ENCODE measurements around the gene STX18.

STX18 gene

DNA sequence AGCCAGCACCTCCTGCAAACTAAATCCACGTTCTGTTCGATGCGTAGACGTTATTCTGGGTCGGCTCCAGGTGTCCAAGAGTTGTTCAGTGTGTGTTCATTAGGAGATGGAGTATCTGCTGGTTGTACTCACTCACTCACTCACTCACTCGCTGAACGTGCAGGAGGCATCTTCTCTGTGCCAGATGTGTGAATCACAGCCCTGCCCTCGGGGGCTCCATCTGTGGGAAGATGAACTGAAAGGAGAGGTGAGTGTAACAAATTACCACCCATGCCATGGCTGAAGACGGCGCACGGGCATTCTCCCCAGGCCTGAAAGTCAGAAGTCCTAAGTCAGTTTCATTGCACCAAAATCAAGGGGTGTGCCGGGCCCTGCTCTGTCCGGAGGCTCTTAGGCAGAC is 138.9 kb downstream of the STX18 start:
- Histone ChIP-seq H3K4me3 (replicated peaks; ENCODE audit: low read depth, low read length) (no peak overlapping the region), H3K27me3 (replicated peaks; ENCODE audit: control insufficient read depth, insufficient read depth, low read length) (no peaks in the 10 kb centered on the region), H3K36me3 (ENCODE audit: control insufficient read depth, insufficient read depth, low read length) (no peaks in the 10 kb centered on the region)
- TF ChIP-seq, protein P1, sequence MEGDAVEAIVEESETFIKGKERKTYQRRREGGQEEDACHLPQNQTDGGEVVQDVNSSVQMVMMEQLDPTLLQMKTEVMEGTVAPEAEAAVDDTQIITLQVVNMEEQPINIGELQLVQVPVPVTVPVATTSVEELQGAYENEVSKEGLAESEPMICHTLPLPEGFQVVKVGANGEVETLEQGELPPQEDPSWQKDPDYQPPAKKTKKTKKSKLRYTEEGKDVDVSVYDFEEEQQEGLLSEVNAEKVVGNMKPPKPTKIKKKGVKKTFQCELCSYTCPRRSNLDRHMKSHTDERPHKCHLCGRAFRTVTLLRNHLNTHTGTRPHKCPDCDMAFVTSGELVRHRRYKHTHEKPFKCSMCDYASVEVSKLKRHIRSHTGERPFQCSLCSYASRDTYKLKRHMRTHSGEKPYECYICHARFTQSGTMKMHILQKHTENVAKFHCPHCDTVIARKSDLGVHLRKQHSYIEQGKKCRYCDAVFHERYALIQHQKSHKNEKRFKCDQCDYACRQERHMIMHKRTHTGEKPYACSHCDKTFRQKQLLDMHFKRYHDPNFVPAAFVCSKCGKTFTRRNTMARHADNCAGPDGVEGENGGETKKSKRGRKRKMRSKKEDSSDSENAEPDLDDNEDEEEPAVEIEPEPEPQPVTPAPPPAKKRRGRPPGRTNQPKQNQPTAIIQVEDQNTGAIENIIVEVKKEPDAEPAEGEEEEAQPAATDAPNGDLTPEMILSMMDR (IDR thresholded peaks at IDR 0.05; ENCODE audit: insufficient read depth, low read length, poor library complexity, severe bottlenecking) = no peak
- no peak for DNase-seq (ENCODE audit: extremely low read depth, insufficient read length)

GRCh38 chr4:4401036-4401435 is 140.8 kb downstream of the STX18 start:
- H3K36me3 ChIP-seq (ENCODE audit: control insufficient read depth, insufficient read depth, low read length) = no peaks in the 10 kb centered on the region
- no peak for DNase-seq (ENCODE audit: extremely low read depth, insufficient read length)
- H3K4me3 ChIP-seq (replicated peaks; ENCODE audit: low read depth, low read length) = no peak overlapping the region
- no peaks in the 10 kb centered on the region for H3K27me3 ChIP-seq (replicated peaks; ENCODE audit: control insufficient read depth, insufficient read depth, low read length)
- TF ChIP-seq, protein P1 (IDR thresholded peaks at IDR 0.05; ENCODE audit: insufficient read depth, low read length, poor library complexity, severe bottlenecking) = no peak

DNA sequence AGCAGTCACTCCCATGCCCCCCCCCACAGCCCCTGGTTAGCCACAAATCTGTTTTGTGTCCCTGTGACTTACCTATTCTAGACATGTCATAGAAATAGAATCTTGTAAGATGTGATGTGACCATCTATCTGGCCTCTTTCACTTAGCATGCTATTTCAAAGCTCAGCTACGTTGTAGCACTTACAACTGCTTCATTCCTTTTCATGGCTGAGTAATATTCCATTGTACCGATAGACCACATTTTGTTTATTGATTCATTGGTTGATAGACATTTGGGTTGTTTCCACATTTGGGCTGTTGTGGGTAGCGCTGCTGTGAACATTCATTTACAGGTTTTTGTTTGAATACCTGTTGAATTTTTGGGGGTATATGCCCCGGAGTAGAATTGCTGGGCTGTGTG is 143.4 kb downstream of the STX18 start:
- Histone ChIP-seq H3K36me3 (ENCODE audit: control insufficient read depth, insufficient read depth, low read length) (no peaks in the 10 kb centered on the region), H3K4me3 (replicated peaks; ENCODE audit: low read depth, low read length) (no peak overlapping the region), H3K27me3 (replicated peaks; ENCODE audit: control insufficient read depth, insufficient read depth, low read length) (no peaks in the 10 kb centered on the region)
- no peak for DNase-seq (ENCODE audit: extremely low read depth, insufficient read length)
- TF ChIP-seq, protein P1 (IDR thresholded peaks at IDR 0.05; ENCODE audit: insufficient read depth, low read length, poor library complexity, severe bottlenecking) = no peak

DNA sequence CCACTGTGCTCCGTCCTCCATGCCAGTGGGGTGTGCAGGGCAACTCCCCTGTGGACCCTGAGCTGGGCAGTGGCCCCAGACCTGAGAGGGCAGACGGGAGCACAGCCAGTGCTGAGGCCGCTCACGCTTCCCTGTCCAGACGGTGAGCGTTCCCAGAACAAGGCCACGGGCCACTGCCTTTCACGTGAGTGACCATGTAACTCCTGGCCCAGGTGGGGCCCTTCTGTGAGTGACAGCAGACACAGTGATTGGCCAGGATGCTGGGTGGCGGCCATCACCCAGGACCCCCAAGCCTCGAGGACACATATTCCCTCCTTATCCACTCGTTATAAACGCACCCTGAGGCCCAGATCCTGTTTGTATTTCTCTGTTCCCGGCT is 144.4 kb downstream of the STX18 start:
- Histone ChIP-seq H3K27me3 (replicated peaks; ENCODE audit: control insufficient read depth, insufficient read depth, low read length) (no peaks in the 10 kb centered on the region), H3K4me3 (replicated peaks; ENCODE audit: low read depth, low read length) (no peak overlapping the region), H3K36me3 (ENCODE audit: control insufficient read depth, insufficient read depth, low read length) (no peaks in the 10 kb centered on the region)
- TF ChIP-seq, protein P1 (IDR thresholded peaks at IDR 0.05; ENCODE audit: insufficient read depth, low read length, poor library complexity, severe bottlenecking) = no peak
- DNase-seq (ENCODE audit: extremely low read depth, insufficient read length) = no peak

DNA sequence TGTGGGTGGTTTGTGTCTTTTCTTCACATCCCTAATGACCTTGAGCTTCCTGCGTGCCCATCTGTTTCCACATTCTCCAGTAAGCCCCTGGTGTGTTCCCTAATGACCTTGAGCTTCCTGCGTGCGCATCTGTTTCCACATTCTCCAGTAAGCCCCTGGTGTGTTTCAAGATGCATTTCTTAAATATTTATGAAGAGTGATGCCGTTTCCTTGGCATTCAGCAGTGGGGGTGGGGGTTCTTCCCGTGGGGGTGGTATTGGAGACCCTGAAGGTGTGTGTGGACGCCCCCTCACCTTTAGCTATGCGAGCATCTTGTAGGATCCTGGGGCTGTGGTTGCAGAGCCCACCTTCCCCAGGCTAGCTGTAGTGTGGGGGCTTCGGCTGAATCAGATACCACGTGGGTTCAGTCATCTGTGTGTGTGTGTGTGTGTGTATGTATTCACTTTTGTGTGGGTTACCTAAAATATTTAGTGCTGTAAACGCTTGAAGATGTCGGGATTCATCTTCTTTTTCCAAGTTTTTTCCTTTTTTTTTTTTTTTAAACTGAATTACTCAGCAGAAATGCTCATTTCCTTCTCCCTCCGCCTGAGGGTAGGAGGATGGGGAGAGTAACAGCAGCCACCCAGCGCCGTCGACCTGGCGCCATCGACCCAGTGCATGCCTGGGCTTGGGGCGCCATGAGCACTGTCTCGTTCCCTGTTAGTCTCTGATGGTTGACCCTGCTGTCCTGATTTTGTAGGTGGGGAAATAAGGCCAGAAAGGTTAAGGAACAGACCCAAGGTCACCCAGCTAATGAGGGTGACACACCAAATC is 145.0 kb downstream of the STX18 start:
- no peak for DNase-seq (ENCODE audit: extremely low read depth, insufficient read length)
- Histone ChIP-seq H3K27me3 (replicated peaks; ENCODE audit: control insufficient read depth, insufficient read depth, low read length) (no peaks in the 10 kb centered on the region), H3K36me3 (ENCODE audit: control insufficient read depth, insufficient read depth, low read length) (no peaks in the 10 kb centered on the region), H3K4me3 (replicated peaks; ENCODE audit: low read depth, low read length) (no peak overlapping the region)
- TF ChIP-seq, protein P1 (IDR thresholded peaks at IDR 0.05; ENCODE audit: insufficient read depth, low read length, poor library complexity, severe bottlenecking) = no peak
